Sigmoid colon (tissue), 4 donors: ENCODE data around the gene NDUFB11.
A peak's percentile ranks its signal among the peaks of the same experiment; 100 is the strongest.

Experiments used
- CTCF ChIP-seq, 4 experiments: fragments of 450-650 bp in 3 of 4; fragments of 200-600 bp in 1 of 4; IDR thresholded peaks; one replicate each; pipeline ENCODE4 v1.5.1; 2016 to 2019; ENCODE audit warnings: antibody characterized with exemption in 4 of 4, mild to moderate bottlenecking in 3 of 4, moderate library complexity in 2 of 4
- EP300 ChIP-seq, 4 donors: sonication (generic); formaldehyde crosslinking; IDR thresholded peaks; one replicate each; pipeline ENCODE4 v1.6.1; 2017; ENCODE audit warnings: antibody characterized with exemption in 4 of 4
- POLR2A ChIP-seq, 2 donors: fragments of 450-650 bp; IDR thresholded peaks; one replicate each; pipeline ENCODE4 v1.6.1; 2016; ENCODE audit warnings: antibody characterized with exemption in 2 of 2, mild to moderate bottlenecking in 2 of 2, moderate library complexity in 2 of 2
- POLR2AphosphoS5 ChIP-seq, 4 donors: sonication (generic); formaldehyde crosslinking; IDR thresholded peaks; one replicate each; pipeline ENCODE4 v1.6.1; 2017; ENCODE audit warnings: antibody characterized with exemption in 4 of 4

- TF ChIP-seq CTCF (IDR thresholded peaks at IDR 0.05), result peak in 2 of 4 experiments; percentile 17 to 29
- TF ChIP-seq EP300 (IDR thresholded peaks at IDR 0.05), result no peak
- no peak for TF ChIP-seq POLR2A (IDR thresholded peaks at IDR 0.05)
- no peak for TF ChIP-seq POLR2AphosphoS5 (IDR thresholded peaks at IDR 0.05)
Observed at GRCh38 chrX:47093248-47093647, 51.3 kb downstream of the NDUFB11 start.
